ENCODE results near the gene LDLRAD2.

The LDLRAD2 gene

DNA sequence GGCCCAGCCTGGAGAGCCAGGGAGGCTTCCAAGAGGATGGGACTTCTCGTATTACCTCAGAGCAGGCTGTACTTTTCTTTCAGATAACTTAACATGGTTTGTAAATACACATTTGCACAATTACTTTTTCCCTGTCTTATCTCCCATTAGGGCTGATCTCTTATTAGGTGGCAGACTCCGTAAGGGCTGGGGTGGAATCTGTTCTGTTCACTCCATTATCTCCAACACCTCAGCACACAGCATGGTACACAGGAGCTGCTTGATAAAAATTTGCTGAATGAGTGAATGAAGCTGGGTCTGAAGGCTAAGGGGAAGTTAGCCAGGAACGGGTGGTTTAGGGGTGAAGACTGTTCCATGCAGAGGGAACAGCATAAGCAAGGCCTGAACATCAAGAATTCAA lies 48.9 kb downstream of the LDLRAD2 start:
- FAIRE-seq = no peak
- TF ChIP-seq POLR2A (IDR thresholded peaks at IDR 0.05; ENCODE audit: low read depth, low read length) (no peak), TAF1 (IDR thresholded peaks at IDR 0.05; ENCODE audit: borderline replicate concordance, low read depth, low read length) (no peak), POLR2AphosphoS5 (IDR thresholded peaks at IDR 0.05; ENCODE audit: low read depth, low read length) (no peak)
- no peak for DNase-seq (ENCODE audit: insufficient read length)

DNA sequence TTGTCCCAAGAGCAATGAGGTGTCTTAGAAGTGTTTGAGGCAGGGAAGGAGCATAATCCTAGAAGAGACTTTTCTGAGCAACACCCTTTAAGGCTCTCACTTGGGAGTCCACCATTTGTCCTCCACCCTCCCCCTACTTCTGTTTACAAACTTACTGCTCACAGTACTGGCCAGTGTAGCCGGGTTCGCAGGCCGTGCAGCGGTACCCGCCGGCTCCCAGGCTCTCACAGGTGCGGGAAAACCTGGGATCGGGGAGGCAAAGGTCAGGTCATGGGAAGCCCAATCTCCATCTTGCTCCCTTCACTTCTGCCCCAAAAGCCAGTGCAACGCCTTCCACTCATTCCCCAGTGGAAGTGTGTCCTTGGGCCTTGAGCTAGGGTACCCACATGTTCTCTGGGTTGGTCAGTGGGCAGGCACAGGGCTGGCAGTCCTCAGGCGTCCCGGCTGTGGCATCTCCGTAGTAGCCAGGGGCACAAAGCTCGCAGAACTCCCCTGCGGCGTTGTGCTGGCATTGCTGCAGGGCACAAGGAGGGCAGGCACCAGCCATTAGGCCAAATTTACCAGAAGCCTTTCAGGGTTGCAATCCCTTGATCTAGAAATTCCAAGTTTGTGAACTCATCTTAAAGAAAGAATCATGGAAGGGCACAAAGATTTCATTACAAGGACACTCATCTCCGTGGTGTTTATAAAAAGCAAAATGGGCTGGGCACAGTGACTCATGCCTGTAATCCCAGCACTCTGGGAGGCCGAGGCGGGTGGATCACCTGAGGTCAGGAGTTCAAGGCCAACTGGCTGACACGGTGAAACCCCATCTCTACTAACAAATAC lies 49.8 kb downstream of the LDLRAD2 start:
- TF ChIP-seq TAF1 (IDR thresholded peaks at IDR 0.05; ENCODE audit: borderline replicate concordance, low read depth, low read length) (no peak), POLR2AphosphoS5 (IDR thresholded peaks at IDR 0.05; ENCODE audit: low read depth, low read length) (no peak), POLR2A (IDR thresholded peaks at IDR 0.05; ENCODE audit: low read depth, low read length) (no peak)
- DNase-seq (ENCODE audit: insufficient read length) (no peak), FAIRE-seq (no peak)

DNA sequence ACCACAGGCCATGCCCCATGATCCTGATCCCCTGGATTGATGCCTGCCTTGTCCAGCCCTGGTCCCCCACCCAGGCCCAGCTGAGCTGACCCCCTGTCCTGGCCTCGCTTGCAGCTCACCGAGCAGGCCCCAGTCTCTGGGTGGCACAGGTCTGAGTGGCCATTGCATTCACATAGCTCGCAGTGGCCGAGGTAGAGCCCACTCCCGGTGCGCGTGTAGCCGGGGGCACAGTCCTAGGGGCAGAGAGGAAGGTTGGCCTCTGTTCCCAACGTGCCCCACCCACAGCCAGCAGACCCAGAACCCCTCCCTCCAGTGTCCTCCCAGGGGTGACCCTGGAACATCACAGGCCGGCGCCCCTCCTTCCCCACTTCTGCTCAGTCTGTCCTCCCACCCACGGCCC lies 51.9 kb downstream of the LDLRAD2 start:
- DNase-seq (ENCODE audit: insufficient read length) (no peak), FAIRE-seq (no peak)
- TF ChIP-seq POLR2A (IDR thresholded peaks at IDR 0.05; ENCODE audit: low read depth, low read length) (no peak), TAF1 (IDR thresholded peaks at IDR 0.05; ENCODE audit: borderline replicate concordance, low read depth, low read length) (no peak), POLR2AphosphoS5 (IDR thresholded peaks at IDR 0.05; ENCODE audit: low read depth, low read length) (no peak)

DNA sequence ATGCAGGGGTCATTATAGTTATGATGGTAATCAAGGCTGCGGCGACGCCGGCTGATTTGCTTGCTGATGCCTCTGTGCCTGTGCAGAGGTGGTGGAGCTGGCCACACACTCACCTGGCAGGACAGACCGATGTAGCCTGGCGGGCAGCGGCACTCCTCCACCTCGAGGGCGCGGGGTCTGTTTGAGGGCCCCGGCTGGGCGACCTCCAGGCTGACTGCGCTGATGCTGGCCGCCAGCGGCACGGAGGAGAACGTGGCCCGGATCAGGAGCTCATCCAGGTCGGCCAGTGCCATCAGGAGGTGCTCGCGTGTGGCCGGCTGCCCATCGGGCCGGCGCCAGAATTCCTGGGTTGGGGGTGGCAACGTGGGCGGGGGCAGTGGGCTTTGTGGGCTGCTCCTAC lies 52.7 kb downstream of the LDLRAD2 start:
- no peak for DNase-seq (ENCODE audit: insufficient read length)
- no peak for FAIRE-seq
- TF ChIP-seq POLR2A (IDR thresholded peaks at IDR 0.05; ENCODE audit: low read depth, low read length) (no peak), TAF1 (IDR thresholded peaks at IDR 0.05; ENCODE audit: borderline replicate concordance, low read depth, low read length) (no peak), POLR2AphosphoS5 (IDR thresholded peaks at IDR 0.05; ENCODE audit: low read depth, low read length) (no peak)

DNA sequence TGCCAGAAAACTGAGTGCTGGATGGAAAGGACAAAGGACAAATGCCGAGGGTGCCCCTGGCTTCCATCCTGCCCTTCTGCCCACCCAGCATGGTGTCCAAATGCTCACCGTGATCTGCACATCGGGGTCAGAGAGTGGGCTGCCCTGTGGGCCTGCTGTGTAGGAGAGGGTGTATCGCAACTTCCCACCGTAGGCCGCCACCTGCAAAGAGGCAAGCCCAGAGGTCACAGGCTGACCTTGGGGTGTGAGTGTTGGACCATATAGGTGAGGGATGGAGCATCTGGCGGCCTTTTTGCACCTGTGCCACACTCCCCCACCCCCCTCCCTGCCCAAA lies 53.5 kb downstream of the LDLRAD2 start:
- TF ChIP-seq POLR2A (IDR thresholded peaks at IDR 0.05; ENCODE audit: low read depth, low read length) (no peak), TAF1 (IDR thresholded peaks at IDR 0.05; ENCODE audit: borderline replicate concordance, low read depth, low read length) (no peak), POLR2AphosphoS5 (IDR thresholded peaks at IDR 0.05; ENCODE audit: low read depth, low read length) (no peak)
- no peak for FAIRE-seq

DNA sequence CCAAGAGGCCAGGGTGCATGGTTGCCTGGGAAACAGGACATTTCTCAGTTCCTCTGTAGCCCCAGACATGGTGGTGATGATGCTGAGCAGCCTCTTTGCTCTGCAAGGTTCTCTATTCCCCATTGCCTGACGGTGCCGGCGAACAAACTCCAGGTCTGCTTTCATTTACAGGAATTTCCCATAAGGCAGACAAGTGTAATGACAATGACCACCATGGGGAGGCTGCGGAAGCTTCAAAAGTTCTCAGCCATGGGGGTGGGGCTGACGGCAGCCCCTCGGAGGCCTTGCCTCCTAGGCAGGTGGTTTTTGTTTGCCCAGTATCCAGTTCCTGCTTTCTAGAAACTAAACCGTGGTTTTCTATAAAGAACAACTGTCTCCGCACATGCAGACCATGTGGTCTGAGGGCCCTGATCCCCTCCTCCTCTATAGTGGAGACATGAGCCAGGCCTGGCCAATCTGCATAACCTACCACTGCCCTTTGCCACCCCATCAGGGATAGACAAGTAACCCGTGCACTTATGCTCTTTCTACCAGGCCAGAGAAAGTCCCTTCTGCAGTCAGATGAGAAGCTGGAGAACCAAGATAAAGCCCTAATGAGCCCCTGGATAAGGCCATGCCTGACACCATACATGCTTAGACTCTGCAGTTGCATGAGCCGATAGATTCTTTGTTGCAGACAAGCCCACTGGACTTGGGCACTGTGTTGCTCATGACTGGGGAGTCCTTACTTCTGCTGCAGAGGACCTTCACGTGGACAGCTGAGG lies 54.1 kb downstream of the LDLRAD2 start:
- TF ChIP-seq POLR2A (IDR thresholded peaks at IDR 0.05; ENCODE audit: low read depth, low read length) (no peak), POLR2AphosphoS5 (IDR thresholded peaks at IDR 0.05; ENCODE audit: low read depth, low read length) (no peak), TAF1 (IDR thresholded peaks at IDR 0.05; ENCODE audit: borderline replicate concordance, low read depth, low read length) (no peak)
- DNase-seq (ENCODE audit: insufficient read length) (peak; percentile 74), FAIRE-seq (peak; percentile 85)

More for the DNA sequence above, 53.5 kb downstream of the LDLRAD2 start:
- DNase-seq (ENCODE audit: insufficient read length) = no peak

DNA sequence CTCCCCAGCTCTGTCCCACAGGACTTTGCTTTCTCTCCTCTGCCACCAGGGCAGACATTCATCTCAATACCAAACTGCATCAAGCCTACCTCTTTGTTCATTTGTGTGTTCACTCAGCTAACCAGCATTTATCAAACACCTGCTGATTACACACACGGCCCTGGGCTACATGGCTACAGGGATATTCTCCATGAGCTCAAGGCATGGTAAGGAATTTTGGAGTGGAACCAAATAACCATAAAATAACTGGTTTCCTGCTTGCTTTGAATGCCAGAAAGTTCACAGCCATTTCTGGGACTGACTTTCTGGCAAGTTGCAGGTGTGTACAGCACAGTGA lies 54.6 kb downstream of the LDLRAD2 start:
- DNase-seq (ENCODE audit: insufficient read length) (no peak), FAIRE-seq (no peak)
- TF ChIP-seq POLR2AphosphoS5 (IDR thresholded peaks at IDR 0.05; ENCODE audit: low read depth, low read length) (no peak), POLR2A (IDR thresholded peaks at IDR 0.05; ENCODE audit: low read depth, low read length) (no peak), TAF1 (IDR thresholded peaks at IDR 0.05; ENCODE audit: borderline replicate concordance, low read depth, low read length) (no peak)

DNA sequence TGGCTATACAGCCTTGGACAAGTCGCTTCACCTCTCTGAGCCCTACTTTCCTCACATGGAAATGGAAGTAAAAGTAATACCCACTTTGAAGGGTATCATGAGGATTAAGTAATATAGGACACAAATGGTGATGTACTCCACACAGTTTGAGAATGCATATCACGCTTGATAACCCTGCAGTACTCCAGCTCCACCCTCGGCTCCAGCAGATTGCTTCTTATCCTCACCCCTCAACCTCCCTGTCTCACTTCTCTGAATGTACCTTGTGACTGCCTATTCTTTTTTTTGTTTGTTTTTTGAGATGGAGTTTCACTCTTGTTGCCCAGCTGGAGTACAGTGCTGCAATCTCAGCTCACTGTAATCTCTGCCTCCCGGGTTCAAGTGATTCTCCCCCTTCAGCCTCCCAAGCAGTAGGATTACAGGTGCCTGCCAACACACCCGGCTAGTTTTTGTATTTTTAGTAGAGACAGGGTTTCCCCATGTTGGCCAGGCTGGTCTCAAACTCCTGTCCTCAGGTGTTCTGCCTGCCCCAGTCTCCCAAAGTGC lies 55.5 kb downstream of the LDLRAD2 start:
- FAIRE-seq (no peak), DNase-seq (ENCODE audit: insufficient read length) (no peak)
- TF ChIP-seq POLR2A (IDR thresholded peaks at IDR 0.05; ENCODE audit: low read depth, low read length) = no peak
- no peak for TF ChIP-seq POLR2AphosphoS5 (IDR thresholded peaks at IDR 0.05; ENCODE audit: low read depth, low read length)
- TF ChIP-seq TAF1 (IDR thresholded peaks at IDR 0.05; ENCODE audit: borderline replicate concordance, low read depth, low read length) = no peak

DNA sequence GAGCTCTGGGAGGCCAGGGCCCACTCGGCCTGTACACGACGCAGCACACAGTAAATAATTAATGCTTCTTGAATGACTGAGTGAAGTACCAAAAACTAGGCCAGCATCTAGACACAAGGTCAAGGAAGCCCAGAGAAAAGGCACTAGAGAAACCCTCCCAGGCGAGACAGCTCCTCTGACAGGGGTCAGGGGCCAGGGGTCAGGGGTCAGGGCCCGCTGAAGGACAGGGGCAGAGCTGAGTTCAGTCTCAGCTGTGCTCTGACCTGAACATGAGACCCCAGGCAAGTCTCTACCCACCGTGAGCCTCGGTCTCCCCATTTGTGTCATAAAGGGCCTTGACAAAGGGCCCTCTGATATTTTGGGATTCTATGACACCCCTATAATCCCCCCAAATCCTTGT lies 56.4 kb downstream of the LDLRAD2 start:
- no peak for FAIRE-seq
- TF ChIP-seq TAF1 (IDR thresholded peaks at IDR 0.05; ENCODE audit: borderline replicate concordance, low read depth, low read length) (no peak), POLR2AphosphoS5 (IDR thresholded peaks at IDR 0.05; ENCODE audit: low read depth, low read length) (no peak), POLR2A (IDR thresholded peaks at IDR 0.05; ENCODE audit: low read depth, low read length) (no peak)
- DNase-seq (ENCODE audit: insufficient read length) = no peak

DNA sequence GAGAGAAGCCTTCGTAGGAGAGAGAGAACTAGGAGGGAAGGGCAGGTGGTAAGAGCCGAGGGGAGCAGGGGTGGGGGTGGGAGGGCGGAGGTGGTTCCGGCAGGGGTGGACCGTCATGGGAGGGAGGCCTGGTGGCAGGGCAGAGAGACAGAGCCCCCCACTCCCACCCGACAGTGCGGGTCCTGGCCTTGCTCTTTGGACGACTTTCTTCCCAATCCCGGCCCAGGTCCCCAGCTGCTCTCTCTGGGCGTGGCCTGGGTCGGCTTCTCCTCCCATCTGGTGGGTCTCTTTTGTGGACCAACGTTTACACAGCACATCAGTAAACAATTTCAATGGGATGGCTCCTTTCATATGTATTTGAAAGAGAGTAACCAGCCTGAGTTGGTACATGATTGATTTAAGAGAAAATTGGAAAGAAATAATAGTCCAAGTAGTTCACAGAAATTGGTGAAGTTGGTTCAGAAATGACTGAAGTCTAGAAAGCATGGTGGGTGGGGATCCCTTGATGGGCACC lies 56.9 kb downstream of the LDLRAD2 start:
- TF ChIP-seq TAF1 (IDR thresholded peaks at IDR 0.05; ENCODE audit: borderline replicate concordance, low read depth, low read length) = no peak
- TF ChIP-seq POLR2A (IDR thresholded peaks at IDR 0.05; ENCODE audit: low read depth, low read length) = no peak
- TF ChIP-seq POLR2AphosphoS5 (IDR thresholded peaks at IDR 0.05; ENCODE audit: low read depth, low read length) = no peak
- FAIRE-seq = no peak
- DNase-seq (ENCODE audit: insufficient read length) = no peak

DNA sequence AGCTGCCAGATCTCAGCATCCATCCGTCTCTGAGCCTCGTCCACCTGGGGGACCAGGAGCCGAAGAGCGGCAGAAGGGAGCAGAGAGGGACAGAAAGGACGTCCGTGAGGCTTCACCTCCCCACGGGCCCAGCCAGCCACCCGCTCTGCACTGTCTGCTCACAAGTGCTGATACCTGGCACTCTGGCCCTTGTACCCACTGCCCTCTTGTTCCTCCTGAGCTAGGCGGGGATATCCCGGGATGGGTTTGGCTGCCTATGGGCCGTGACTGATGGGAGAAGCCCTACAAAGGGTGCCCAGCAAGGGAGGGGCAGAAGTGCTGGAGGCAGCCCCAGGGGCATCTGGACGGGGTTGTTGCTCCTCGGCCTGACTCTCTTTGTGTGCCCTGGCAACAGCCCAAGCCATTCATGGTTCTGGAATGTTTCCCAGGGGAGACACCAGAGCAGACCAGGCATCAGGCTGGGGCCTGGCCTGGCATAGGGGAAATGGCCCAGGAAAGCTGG lies 57.6 kb downstream of the LDLRAD2 start:
- no peak for TF ChIP-seq TAF1 (IDR thresholded peaks at IDR 0.05; ENCODE audit: borderline replicate concordance, low read depth, low read length)
- no peak for TF ChIP-seq POLR2AphosphoS5 (IDR thresholded peaks at IDR 0.05; ENCODE audit: low read depth, low read length)
- TF ChIP-seq POLR2A (IDR thresholded peaks at IDR 0.05; ENCODE audit: low read depth, low read length) = no peak
- no peak for DNase-seq (ENCODE audit: insufficient read length)
- FAIRE-seq = no peak
